HEK293T (cell line): Measurements from ENCODE around the gene LRRTM3.

Source experiments
- BHLHE40 ChIP-seq: fragments of 450-650 bp; IDR thresholded peaks from 2 replicates; pipeline ENCODE4 v1.6.1; 2016; ENCODE audit warnings: mild to moderate bottlenecking, moderate library complexity, borderline replicate concordance
- ELF4 ChIP-seq: fragments of 450-650 bp; IDR thresholded peaks from 2 replicates; pipeline ENCODE4 v1.6.1; 2017; ENCODE audit warnings: antibody characterized with exemption
- FOXA1 ChIP-seq: fragments of 450-650 bp; IDR thresholded peaks from 2 replicates; pipeline ENCODE4 v1.6.1; 2016; ENCODE audit warnings: mild to moderate bottlenecking
- FOXK2 ChIP-seq: fragments of 450-650 bp; IDR thresholded peaks from 2 replicates; pipeline ENCODE4 v1.6.1; 2016; ENCODE audit warnings: mild to moderate bottlenecking
- FOXM1 ChIP-seq: fragments of 450-650 bp; IDR thresholded peaks from 2 replicates; pipeline ENCODE4 v1.6.1; 2017; ENCODE audit warnings: mild to moderate bottlenecking, borderline replicate concordance
- L3MBTL2 ChIP-seq: fragments of 450-650 bp; conservative IDR thresholded peaks from 2 replicates; pipeline ENCODE4 v1.6.1; 2016; ENCODE audit warnings: mild to moderate bottlenecking
- SP1 ChIP-seq: fragments of 450-650 bp; IDR thresholded peaks from 2 replicates; pipeline ENCODE4 v1.6.1; 2017
- ZNF384 ChIP-seq: fragments of 450-650 bp; IDR thresholded peaks from 2 replicates; pipeline ENCODE4 v1.6.1; 2016

DNA sequence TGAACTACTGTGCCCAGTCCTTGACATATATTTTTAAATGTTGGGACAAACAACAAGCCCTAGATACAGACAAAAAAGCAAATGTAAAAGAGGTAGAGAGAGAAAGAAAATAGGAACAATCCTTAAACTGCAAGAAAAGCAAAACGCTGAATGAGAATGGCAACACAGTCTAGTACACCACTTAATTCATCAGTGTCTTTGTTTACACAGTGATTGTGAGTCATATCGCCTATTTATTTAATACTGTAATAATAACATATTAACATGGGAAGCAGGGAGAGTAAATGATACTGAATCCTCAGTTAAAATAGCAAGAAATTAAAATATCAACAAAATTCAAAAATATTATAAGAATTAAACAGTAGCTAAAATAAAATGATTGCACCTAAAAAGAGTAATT lies 9.8 kb upstream of the LRRTM3 start:
- TF ChIP-seq FOXM1 (no peak), ELF4 (no peak), ZNF384 (no peak), SP1 (no peak), FOXA1 (no peak), FOXK2 (no peak), BHLHE40 (no peak), L3MBTL2 (no peak)
